ENCODE measurements around the gene PPP2R2D.

DNA sequence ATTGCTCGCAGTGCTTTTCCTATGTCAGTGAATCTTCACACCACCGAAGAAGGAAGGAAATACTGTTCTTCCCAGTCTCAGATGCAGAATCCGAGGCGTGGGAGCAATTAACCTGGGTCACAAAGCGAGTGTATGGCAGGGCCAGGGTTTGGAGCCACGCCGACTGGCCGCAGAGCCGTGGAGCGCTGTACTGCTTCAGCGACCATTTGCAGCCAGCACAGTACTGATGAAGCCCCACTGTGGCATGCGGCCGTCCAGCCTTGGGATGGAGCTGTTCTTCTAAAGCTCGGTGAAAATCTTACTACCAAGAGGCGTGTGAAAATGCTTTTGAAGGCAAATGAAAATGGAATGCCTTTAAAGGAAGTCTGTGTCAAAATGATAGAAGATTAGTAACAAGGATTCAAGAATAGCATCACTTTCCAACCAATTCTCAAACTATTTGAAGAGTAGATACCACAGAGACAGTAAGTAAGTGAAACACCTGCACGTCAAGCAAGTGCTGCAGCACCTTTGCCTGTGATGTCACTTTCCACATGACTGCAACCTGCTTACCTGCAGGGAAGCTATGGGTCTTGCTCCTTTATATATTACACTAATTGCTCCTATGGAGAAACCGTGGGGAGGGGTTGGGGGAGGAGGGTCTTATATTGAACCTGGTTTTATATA is 4.9 kb downstream of the PPP2R2D start:
- TF ChIP-seq, protein P1, sequence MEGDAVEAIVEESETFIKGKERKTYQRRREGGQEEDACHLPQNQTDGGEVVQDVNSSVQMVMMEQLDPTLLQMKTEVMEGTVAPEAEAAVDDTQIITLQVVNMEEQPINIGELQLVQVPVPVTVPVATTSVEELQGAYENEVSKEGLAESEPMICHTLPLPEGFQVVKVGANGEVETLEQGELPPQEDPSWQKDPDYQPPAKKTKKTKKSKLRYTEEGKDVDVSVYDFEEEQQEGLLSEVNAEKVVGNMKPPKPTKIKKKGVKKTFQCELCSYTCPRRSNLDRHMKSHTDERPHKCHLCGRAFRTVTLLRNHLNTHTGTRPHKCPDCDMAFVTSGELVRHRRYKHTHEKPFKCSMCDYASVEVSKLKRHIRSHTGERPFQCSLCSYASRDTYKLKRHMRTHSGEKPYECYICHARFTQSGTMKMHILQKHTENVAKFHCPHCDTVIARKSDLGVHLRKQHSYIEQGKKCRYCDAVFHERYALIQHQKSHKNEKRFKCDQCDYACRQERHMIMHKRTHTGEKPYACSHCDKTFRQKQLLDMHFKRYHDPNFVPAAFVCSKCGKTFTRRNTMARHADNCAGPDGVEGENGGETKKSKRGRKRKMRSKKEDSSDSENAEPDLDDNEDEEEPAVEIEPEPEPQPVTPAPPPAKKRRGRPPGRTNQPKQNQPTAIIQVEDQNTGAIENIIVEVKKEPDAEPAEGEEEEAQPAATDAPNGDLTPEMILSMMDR (IDR thresholded peaks at IDR 0.05) = no peak
- TF ChIP-seq, protein P2, sequence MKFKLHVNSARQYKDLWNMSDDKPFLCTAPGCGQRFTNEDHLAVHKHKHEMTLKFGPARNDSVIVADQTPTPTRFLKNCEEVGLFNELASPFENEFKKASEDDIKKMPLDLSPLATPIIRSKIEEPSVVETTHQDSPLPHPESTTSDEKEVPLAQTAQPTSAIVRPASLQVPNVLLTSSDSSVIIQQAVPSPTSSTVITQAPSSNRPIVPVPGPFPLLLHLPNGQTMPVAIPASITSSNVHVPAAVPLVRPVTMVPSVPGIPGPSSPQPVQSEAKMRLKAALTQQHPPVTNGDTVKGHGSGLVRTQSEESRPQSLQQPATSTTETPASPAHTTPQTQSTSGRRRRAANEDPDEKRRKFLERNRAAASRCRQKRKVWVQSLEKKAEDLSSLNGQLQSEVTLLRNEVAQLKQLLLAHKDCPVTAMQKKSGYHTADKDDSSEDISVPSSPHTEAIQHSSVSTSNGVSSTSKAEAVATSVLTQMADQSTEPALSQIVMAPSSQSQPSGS (CRISPR knock-in tag; IDR thresholded peaks at IDR 0.05; ENCODE audit: borderline replicate concordance, low read depth) = no peak
- TF ChIP-seq ESRRA (CRISPR knock-in tag; IDR thresholded peaks at IDR 0.05; ENCODE audit: borderline replicate concordance) = no peak
- TF ChIP-seq CREB1 (CRISPR knock-in tag; IDR thresholded peaks at IDR 0.05) = no peak
- no peak for TF ChIP-seq FOXJ3 (CRISPR knock-in tag; IDR thresholded peaks at IDR 0.05; ENCODE audit: borderline replicate concordance)
- TF ChIP-seq SP1 (CRISPR knock-in tag; conservative IDR thresholded peaks at IDR 0.05) = no peak
- no peak for TF ChIP-seq TEAD4 (CRISPR knock-in tag; IDR thresholded peaks at IDR 0.05)
- no peak for TF ChIP-seq FOXP1 (CRISPR knock-in tag; IDR thresholded peaks at IDR 0.05; ENCODE audit: borderline replicate concordance)
- TF ChIP-seq CREM (CRISPR knock-in tag; IDR thresholded peaks at IDR 0.05) = no peak
- TF ChIP-seq, protein P3, sequence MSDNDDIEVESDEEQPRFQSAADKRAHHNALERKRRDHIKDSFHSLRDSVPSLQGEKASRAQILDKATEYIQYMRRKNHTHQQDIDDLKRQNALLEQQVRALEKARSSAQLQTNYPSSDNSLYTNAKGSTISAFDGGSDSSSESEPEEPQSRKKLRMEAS (CRISPR knock-in tag; IDR thresholded peaks at IDR 0.05) = no peak

Measured in WTC11 (cell line).